Measurements from ENCODE around the gene ACY1. TPM values are rescaled to one million over a fixed set of nuclear protein-coding genes. Genes with fewer than 3 reads are reported as not detected.

ACY1 gene
- total RNA-seq, 2 experiments from 2014 or later: 3.3 to 4.0 TPM

- Histone ChIP-seq H3K4me2 (ENCODE audit: low read length) (no peak overlapping the region), H3K27ac (ENCODE audit: low read depth, low read length, poor library complexity, severe bottlenecking) (no peak overlapping the region), H3K9me2 (ENCODE audit: insufficient read depth, low read length) (no peaks in the 10 kb centered on the region), H3K9me3 (ENCODE audit: low read length) (no peaks in the 10 kb centered on the region), H3K36me3 (ENCODE audit: insufficient read depth, low read length) (no peaks in the 10 kb centered on the region), H4K20me1 (ENCODE audit: insufficient read depth, low read length) (no peaks in the 10 kb centered on the region), H2AFZ (ENCODE audit: low read length) (no peak overlapping the region), H3K4me3 (ENCODE audit: low read depth, low read length, poor library complexity, severe bottlenecking) (no peak overlapping the region), H3K4me1 (ENCODE audit: insufficient read depth, low read length, poor library complexity, severe bottlenecking) (peaks cover 9% of the 10 kb centered on the region), H3K79me2 (ENCODE audit: insufficient read depth, low read depth, low read length) (no peaks in the 10 kb centered on the region)
- CTCF ChIA-PET (ENCODE audit: unreplicated experiment): interaction anchor here (0.6 kb wide), 1 partner anchor 177 kb away, joined by 3 read pairs; no protein-coding TSS in a partner anchor
- intact Hi-C loops (cut with micrococcal nuclease; ENCODE audit: unreplicated experiment): no loop called here
- BruUV-seq (replicated peaks): no TSS peak
- no peak for TF ChIP-seq CTCF (conservative IDR thresholded peaks at IDR 0.05; ENCODE audit: low read length)
- no peak for TF ChIP-seq EZH2phosphoT487 (IDR thresholded peaks at IDR 0.05; ENCODE audit: borderline replicate concordance, low read depth, low read length)
- DNase-seq (ENCODE audit: low spot score): no peak
- POLR2A ChIA-PET: interaction anchor here (0.5 kb wide), 1 partner anchor 723 kb away, joined by 3 read pairs; no protein-coding TSS in a partner anchor
Observed at GRCh38 chr3:52006820-52007133, 23.4 kb downstream of the ACY1 start.

GRCh38 chr3:52007291-52007690 is 24.0 kb downstream of the ACY1 start:
- H3K4me1 ChIP-seq (ENCODE audit: insufficient read depth, low read length, poor library complexity, severe bottlenecking): peaks cover 7% of the 10 kb centered on the region

More at GRCh38 chr3:52007291-52007690, 24.0 kb downstream of the ACY1 start:
- ChIA-PET CTCF (ENCODE audit: unreplicated experiment) (no interaction called here), POLR2A (interaction anchor here (0.5 to 0.6 kb wide), 2 partner anchors 126 to 722 kb away, joined by 3 to 7 read pairs; no protein-coding TSS in a partner anchor)
- no peaks in the 10 kb centered on the region for H3K79me2 ChIP-seq (ENCODE audit: insufficient read depth, low read depth, low read length)
- no peak overlapping the region for H2AFZ ChIP-seq (ENCODE audit: low read length)
- H3K36me3 ChIP-seq (ENCODE audit: insufficient read depth, low read length): no peaks in the 10 kb centered on the region
- no peaks in the 10 kb centered on the region for H4K20me1 ChIP-seq (ENCODE audit: insufficient read depth, low read length)
- H3K4me2 ChIP-seq (ENCODE audit: low read length): no peak overlapping the region
- TF ChIP-seq CTCF (conservative IDR thresholded peaks at IDR 0.05; ENCODE audit: low read length) (no peak), EZH2phosphoT487 (IDR thresholded peaks at IDR 0.05; ENCODE audit: borderline replicate concordance, low read depth, low read length) (no peak)
- no peak overlapping the region for H3K4me3 ChIP-seq (ENCODE audit: low read depth, low read length, poor library complexity, severe bottlenecking)
- intact Hi-C loops (cut with micrococcal nuclease; ENCODE audit: unreplicated experiment): no loop called here
- no peak overlapping the region for H3K27ac ChIP-seq (ENCODE audit: low read depth, low read length, poor library complexity, severe bottlenecking)
- BruUV-seq (replicated peaks): no TSS peak
- DNase-seq (ENCODE audit: low spot score): no peak
- no peaks in the 10 kb centered on the region for H3K9me3 ChIP-seq (ENCODE audit: low read length)
- H3K9me2 ChIP-seq (ENCODE audit: insufficient read depth, low read length): no peaks in the 10 kb centered on the region

All from OCI-LY7 (cell line).